K562 (cell line): ENCODE data around the gene HSPA8. TPM values are rescaled to one million over a fixed set of nuclear protein-coding genes. Genes with fewer than 3 reads are reported as not detected.
"Not testable (repeated sequence)": the region's sequence is repeated elsewhere in the genome, so short reads cannot be mapped to it uniquely, and the experiment has no call there.

ENCODE experiments used
- ATAC-seq: fragments of 200-7000 bp; cut with Tn5 transposase; 3 replicates; pipeline ENCODE4 v1.9.1; 2020; ENCODE audit warnings: moderate library complexity
- BruUV-seq: library from RNA; stranded (reverse); fragments of 400-500 nt; replicated peaks from 2 replicates; lab custom pipeline; 2021; lab: Mats Ljungman, UMichigan
- CTCF ChIA-PET: fragments of 300-600 bp; formaldehyde crosslinking; extraction: SDS; loops from one replicate; lab custom pipeline; 2021; ENCODE audit warnings: low intra/inter-chr PET ratio; lab: Yijun Ruan, JAX
- POLR2A ChIA-PET: fragments of 300-600, 350-650 bp; sonication (Branson Sonifier 250); formaldehyde crosslinking; extraction: SDS; loops from one replicate; lab custom pipeline; 2021; ENCODE audit warnings: antibody characterized with exemption, inconsistent platforms; lab: Yijun Ruan, JAX
- DNase-seq, 4 experiments: peaks; one replicate each; pipeline versions ENCODE4 v3.0.0 to v3.0.0-alpha.2; 2011 to 2018; ENCODE audit warnings: low spot score in 3 of 4, mixed read lengths in 3 of 4; ENCODE audit errors: extremely low read depth in 1 of 4
- FAIRE-seq: peaks from 2 replicates; lab custom pipeline; 2011; peaks lifted over from hg19 to GRCh38; lab: Jason Lieb, UNC
- H2AFZ ChIP-seq: 2 replicates; pipeline ENCODE4 v1.6.0; 2011; ENCODE audit warnings: low read depth, low read length, control low read depth, inconsistent platforms
- H3K27ac ChIP-seq: fragments of 200-600 bp; 3 replicates; pipeline ENCODE4 v1.8.0; 2011; ENCODE audit warnings: low read depth, mild to moderate bottlenecking, control low read depth, inconsistent platforms, low read length, moderate library complexity, mixed read lengths; ENCODE audit errors: extremely low read depth
- H3K27me3 ChIP-seq, 2 experiments: fragments of 300-600 bp in 1 of 2; 2 replicates in 1 of 2; 3 replicates in 1 of 2; pipeline versions ENCODE4 v1.6.0 to v1.8.0; 2011; ENCODE audit warnings: inconsistent platforms in 2 of 2, low read length in 2 of 2, mild to moderate bottlenecking in 1 of 2, mixed read lengths in 1 of 2, moderate library complexity in 1 of 2; ENCODE audit not compliant: control insufficient read depth in 2 of 2, insufficient read depth in 2 of 2
- H3K36me3 ChIP-seq: fragments of 300-600 bp; 3 replicates; pipeline ENCODE4 v1.8.0; 2011; ENCODE audit warnings: mild to moderate bottlenecking, low read length, inconsistent platforms; ENCODE audit not compliant: control insufficient read depth, insufficient read depth
- H3K4me1 ChIP-seq, 2 experiments: fragments of 200-600 bp in 1 of 2; replicated peaks in 1 of 2; 2 replicates in 1 of 2; 3 replicates in 1 of 2; pipeline versions ENCODE4 v1.5.1 to v1.8.0; 2011; ENCODE audit warnings: inconsistent platforms in 2 of 2, low read length in 2 of 2, mild to moderate bottlenecking in 1 of 2, mixed read lengths in 1 of 2, moderate library complexity in 1 of 2; ENCODE audit not compliant: control insufficient read depth in 2 of 2, insufficient read depth in 2 of 2
- H3K4me2 ChIP-seq: 2 replicates; pipeline ENCODE4 v1.6.1; 2011; ENCODE audit warnings: low read length, control low read depth, inconsistent platforms, mixed read lengths; ENCODE audit not compliant: insufficient read depth
- H3K4me3 ChIP-seq: fragments of 200-600 bp; sonication (generic), shearing (Covaris generic); 2 replicates; pipeline ENCODE4 v1.5.1; 2016; ENCODE audit warnings: control low read depth, inconsistent platforms
- H3K79me2 ChIP-seq: fragments of 200-600 bp; 3 replicates; pipeline ENCODE4 v1.8.0; 2011; ENCODE audit warnings: low read length, inconsistent platforms; ENCODE audit not compliant: control insufficient read depth, insufficient read depth
- H3K9ac ChIP-seq, 2 experiments: 2 replicates each; pipeline versions ENCODE4 v1.6.0 to v1.6.1; 2011; ENCODE audit warnings: low read depth in 2 of 2, low read length in 2 of 2, control low read depth in 1 of 2, inconsistent platforms in 1 of 2, mild to moderate bottlenecking in 1 of 2, mixed read lengths in 1 of 2; ENCODE audit not compliant: insufficient read depth in 1 of 2
- H3K9me1 ChIP-seq: one replicate; pipeline ENCODE4 v1.6.0; 2011; ENCODE audit warnings: inconsistent platforms, mild to moderate bottlenecking, low read length, moderate library complexity; ENCODE audit not compliant: control insufficient read depth, insufficient read depth
- H3K9me3 ChIP-seq: replicated peaks from 2 replicates; pipeline ENCODE4 v1.5.1; 2011; ENCODE audit warnings: low read depth, low read length, inconsistent platforms; ENCODE audit not compliant: control insufficient read depth, insufficient read depth
- H4K20me1 ChIP-seq: replicated peaks from 2 replicates; pipeline ENCODE4 v1.6.1; 2011; ENCODE audit warnings: low read length, inconsistent platforms, mixed read lengths; ENCODE audit not compliant: control insufficient read depth, insufficient read depth
- CEBPB ChIP-seq: fragments of 450-650 bp; IDR thresholded peaks from 2 replicates; pipeline ENCODE4 v1.6.1; 2016; ENCODE audit warnings: missing genetic modification characterization, missing compliant biosample characterization
- CEBPG ChIP-seq, 3 experiments: fragments of 200-800 bp in 1 of 3; sonication (Bioruptor generic) in 1 of 3; sonication (generic) in 1 of 3; formaldehyde crosslinking in 1 of 3; IDR thresholded peaks in 2 of 3; conservative IDR thresholded peaks in 1 of 3; 2 replicates each; pipeline versions ENCODE4 v1.6.1 to v1.8.0; 2016 to 2022; ENCODE audit warnings: missing compliant biosample characterization in 2 of 3, missing genetic modification characterization in 2 of 3, mild to moderate bottlenecking in 1 of 3, missing genetic modification reagents in 1 of 3
- WGBS: fragments of 100-300 bp; shearing (Covaris generic); methylation state at CpG from one replicate; pipeline ENCODE4 v1.1.6; 2016; ENCODE audit warnings: low coverage, mixed read lengths; ENCODE audit not compliant: insufficient coverage; ENCODE audit errors: missing lambda C conversion rate; 5-methylcytosine and 5-hydroxymethylcytosine counted together
- in situ Hi-C: fragments of 300-500 bp; cut with MboI; formaldehyde crosslinking; loops from 4 replicates; pipeline ENCODE4 v1.15.0; 2018; ENCODE audit warnings: inconsistent platforms, mixed read lengths
- intact Hi-C: fragments of 100-400 bp; cut with micrococcal nuclease; formaldehyde crosslinking; loops from 2 replicates; pipeline ENCODE4 v1.14.2; 2022
- polyA plus RNA-seq, 8 experiments: library from polyadenylated mRNA; depleted of rRNA in 4 of 8; stranded (reverse) in 5 of 8; unstranded in 3 of 8; fragments of >200 nt; fragmentation: Nextera tagmentation in 2 of 8; fragmentation: Illumina TruSeq in 1 of 8; extraction: Ambion mirVana in 2 of 8; extraction: Trizol in 1 of 8; gene quantifications; 2 replicates each; pipeline versions ENCODE4 v1.2.1 to v1.2.3, GENCODE V29; 2011 to 2014; ENCODE audit warnings: inconsistent platforms in 1 of 8, missing spikeins in 1 of 8
- total RNA-seq, 7 experiments: library from RNA; depleted of rRNA in 6 of 7; stranded (reverse); fragments of >200 nt in 6 of 7; fragmentation: Illumina TruSeq in 2 of 7; extraction: Trizol in 2 of 7; gene quantifications; 2 replicates each; pipeline versions ENCODE4 v1.2.1 to v1.2.3, GENCODE V29; 2011 to 2021; ENCODE audit warnings: low replicate concordance in 1 of 7

HSPA8 gene
- total and polyA plus RNA-seq, 9 of the 15 experiments (the other 6 are each of a cell fraction or from before 2014, with no cell fraction given): 1,250 to 3,966 (median 2,773) TPM

DNA sequence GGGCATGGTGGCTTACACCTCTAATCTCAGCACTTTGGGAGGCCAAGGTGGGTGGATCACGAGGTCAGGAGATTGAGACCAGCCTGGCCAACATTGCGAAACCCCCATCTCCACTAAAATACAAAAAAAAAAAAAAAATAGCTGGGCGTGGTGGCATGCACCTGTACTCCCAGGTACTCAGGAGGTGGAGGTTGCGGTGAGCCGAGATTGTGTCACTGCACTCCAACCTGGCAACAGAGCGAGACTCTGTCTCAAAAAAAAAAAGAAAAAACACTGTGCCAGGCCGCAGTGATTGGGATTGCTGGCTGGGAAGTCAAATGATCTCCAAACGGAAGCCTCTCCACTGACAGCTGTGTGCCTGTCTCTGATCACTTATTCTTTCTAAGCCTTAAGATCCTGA is 28.2 kb upstream of the HSPA8 start:
- H3K79me2 ChIP-seq; BruUV-seq; H2AFZ ChIP-seq; H3K9ac ChIP-seq; H3K36me3 ChIP-seq; H3K9me1 ChIP-seq; H3K27me3 ChIP-seq; H3K4me1 ChIP-seq; H3K4me3 ChIP-seq; FAIRE-seq; DNase-seq; H3K4me2 ChIP-seq; in situ Hi-C loops; H3K27ac ChIP-seq; ATAC-seq; H4K20me1 ChIP-seq; H3K9me3 ChIP-seq; intact Hi-C loops; CTCF ChIA-PET; TF ChIP-seq CEBPG (CRISPR knock-in tag; IDR thresholded peaks at IDR 0.05): not testable (repeated sequence)
- POLR2A ChIA-PET: interaction anchor here (1.0 to 1.1 kb wide), 2 partner anchors 28 to 171 kb away, joined by 3 to 4 read pairs; no protein-coding TSS in a partner anchor
- TF ChIP-seq CEBPG (tag; conservative IDR thresholded peaks at IDR 0.05 in 1 of 2, IDR thresholded peaks at IDR 0.05 in 1 of 2) (0 out of 4 replicates have a peak, but pooled peaks of 1 of the 2 experiments have one; percentile 12), CEBPB (tag) (peak; percentile 43; the same call in 1 of the 2 replicates)
- 31% methylated on average over 5 of the region's 8 CpGs for WGBS

DNA sequence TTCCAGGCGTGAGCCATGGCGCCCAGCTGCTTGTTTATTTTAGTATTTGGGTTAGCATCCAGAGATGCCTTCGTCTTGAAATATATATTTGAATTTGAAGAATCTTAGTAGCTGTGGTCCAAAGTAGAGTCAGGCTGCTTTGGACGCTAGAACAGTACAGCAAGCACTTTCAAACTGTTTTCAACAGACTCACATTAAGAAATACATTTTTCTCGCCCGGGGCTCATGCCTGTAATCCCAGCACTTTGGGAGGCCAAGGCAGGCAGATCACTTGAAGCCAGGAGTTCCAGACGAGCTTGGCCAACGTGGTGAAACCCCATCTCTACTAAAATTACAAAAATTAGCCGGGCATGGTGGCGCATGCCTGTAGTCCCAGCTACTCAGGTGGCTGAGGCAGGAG is 27.0 kb upstream of the HSPA8 start:
- POLR2A ChIA-PET: interaction anchor here (0.6 to 1.3 kb wide), 3 partner anchors 13 to 23 kb away, joined by 3 to 4 read pairs (median 3); no protein-coding TSS in a partner anchor
- 14% methylated on average over 10 of the region's 10 CpGs for WGBS
- H3K9me1 ChIP-seq, in situ Hi-C loops, H3K27me3 ChIP-seq, H3K9me3 ChIP-seq, CTCF ChIA-PET, H3K9ac ChIP-seq, H3K27ac ChIP-seq, intact Hi-C loops, H2AFZ ChIP-seq, H3K4me2 ChIP-seq, H3K36me3 ChIP-seq, H3K4me3 ChIP-seq, H3K4me1 ChIP-seq, H4K20me1 ChIP-seq, DNase-seq, FAIRE-seq, BruUV-seq, ATAC-seq, H3K79me2 ChIP-seq: not testable (repeated sequence)

DNA sequence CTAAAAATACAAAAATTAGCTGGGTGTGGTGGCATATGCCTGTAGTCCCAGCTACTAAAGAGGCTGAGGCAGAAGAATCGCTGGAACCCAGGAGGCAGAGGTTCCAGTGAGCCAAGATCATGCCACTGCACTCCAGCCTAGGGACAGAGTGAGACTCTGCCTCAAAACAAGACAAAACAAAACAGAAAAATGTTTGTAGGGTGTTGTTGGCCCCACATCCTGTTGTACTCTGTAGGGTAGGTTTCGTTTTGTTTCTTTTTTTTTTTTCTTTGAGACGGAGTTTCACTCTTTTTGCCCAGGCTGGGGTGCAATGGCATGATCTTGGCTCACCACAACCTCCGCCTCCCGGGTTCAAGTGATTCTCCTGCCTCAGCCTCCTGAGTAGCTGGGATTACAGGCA is 25.7 kb upstream of the HSPA8 start:
- BruUV-seq, ATAC-seq, intact Hi-C loops, H3K4me2 ChIP-seq, H3K9ac ChIP-seq, H3K36me3 ChIP-seq, H3K9me3 ChIP-seq, H3K79me2 ChIP-seq, H3K4me3 ChIP-seq, H3K4me1 ChIP-seq, H2AFZ ChIP-seq, DNase-seq, FAIRE-seq, H3K27ac ChIP-seq, H3K9me1 ChIP-seq, in situ Hi-C loops, H3K27me3 ChIP-seq, H4K20me1 ChIP-seq: not testable (repeated sequence)
- ChIA-PET POLR2A (interaction anchor here (1.3 kb wide), 1 partner anchor 15 kb away, joined by 4 read pairs; no protein-coding TSS in a partner anchor), CTCF (interaction anchor here (0.6 kb wide), 1 partner anchor 224 kb away, joined by 4 read pairs; no protein-coding TSS in a partner anchor)
- WGBS: 13% methylated on average over 3 of the region's 5 CpGs
